ENCODE measurements around the gene KLHL14. TPM values are rescaled to one million over a fixed set of nuclear protein-coding genes. Genes with fewer than 3 reads are reported as not detected.

Gene KLHL14
- total RNA-seq, 1 experiment from 2014 or later = not detected

DNA sequence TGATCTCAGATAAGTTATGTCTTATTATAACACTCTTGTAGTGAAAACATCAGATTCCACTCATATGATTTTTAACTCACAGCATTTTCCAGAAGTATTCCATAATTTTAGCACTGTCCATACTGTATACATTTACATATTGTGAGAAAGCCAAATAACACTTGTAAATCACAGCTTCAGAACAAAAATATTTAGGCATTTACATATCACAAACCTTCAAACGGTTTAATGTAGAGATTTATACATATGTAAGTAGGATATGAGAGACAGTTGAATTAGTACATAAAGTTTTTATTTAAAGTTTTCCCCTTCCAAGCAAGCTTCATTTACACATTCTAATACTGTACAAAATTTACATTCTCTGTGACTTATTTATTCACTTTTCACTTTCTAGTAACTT is 100.4 kb downstream of the KLHL14 start:
- POLR2A ChIA-PET = no interaction called here
- no peaks in the 10 kb centered on the region for H4K20me1 ChIP-seq (ENCODE audit: insufficient read depth)
- H3K9me3 ChIP-seq (ENCODE audit: control insufficient read depth in 1 of 2, insufficient read depth in 1 of 2, low read depth in 1 of 2, low read length in 2 of 2) = no peaks in the 10 kb centered on the region
- H3K79me2 ChIP-seq (ENCODE audit: insufficient read depth, low read length) = no peaks in the 10 kb centered on the region
- BruUV-seq (replicated peaks) = no TSS peak
- H3K9ac ChIP-seq (ENCODE audit: low read length) = no peak overlapping the region
- intact Hi-C loops (cut with micrococcal nuclease) = no loop called here
- H3K27me3 ChIP-seq (ENCODE audit: insufficient read depth, low read length) = peaks cover 25% of the 10 kb centered on the region; the same call in 1 of the 2 replicates
- H3K9me2 ChIP-seq (ENCODE audit: insufficient read depth) = no peaks in the 10 kb centered on the region
- CTCF ChIA-PET = no interaction called here
- H3K4me2 ChIP-seq (ENCODE audit: low read length) = no peak overlapping the region
- RAD21 ChIA-PET (ENCODE audit: low non-redundant PET in 1 of 2, low total read pairs in 2 of 2, uncharacterized antibody in 2 of 2, unreplicated experiment in 2 of 2) = no interaction called here
- DNase-seq (ENCODE audit: low read depth, low spot score) (no peak), ATAC-seq (no peak)
- H3K36me3 ChIP-seq (ENCODE audit: control insufficient read depth in 1 of 2, insufficient read depth in 2 of 2, low read length in 2 of 2) = no peaks in the 10 kb centered on the region
- H3K4me3 ChIP-seq (replicated peaks in 1 of 2; ENCODE audit: low read depth in 1 of 2, low read length in 2 of 2) = no peak overlapping the region
- no peak overlapping the region for H2AFZ ChIP-seq (ENCODE audit: low read depth, low read length, poor library complexity, severe bottlenecking)
- H3K4me1 ChIP-seq (ENCODE audit: control insufficient read depth in 1 of 2, insufficient read depth in 2 of 2, low read length in 2 of 2) = no peaks in the 10 kb centered on the region
- TF ChIP-seq, protein P1, sequence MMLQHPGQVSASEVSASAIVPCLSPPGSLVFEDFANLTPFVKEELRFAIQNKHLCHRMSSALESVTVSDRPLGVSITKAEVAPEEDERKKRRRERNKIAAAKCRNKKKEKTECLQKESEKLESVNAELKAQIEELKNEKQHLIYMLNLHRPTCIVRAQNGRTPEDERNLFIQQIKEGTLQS (IDR thresholded peaks at IDR 0.05) = no peak
- TF ChIP-seq JUND (IDR thresholded peaks at IDR 0.05) = no peak
- no peak for TF ChIP-seq FOSL1 (IDR thresholded peaks at IDR 0.05; ENCODE audit: low read depth)
- TF ChIP-seq, protein P2, sequence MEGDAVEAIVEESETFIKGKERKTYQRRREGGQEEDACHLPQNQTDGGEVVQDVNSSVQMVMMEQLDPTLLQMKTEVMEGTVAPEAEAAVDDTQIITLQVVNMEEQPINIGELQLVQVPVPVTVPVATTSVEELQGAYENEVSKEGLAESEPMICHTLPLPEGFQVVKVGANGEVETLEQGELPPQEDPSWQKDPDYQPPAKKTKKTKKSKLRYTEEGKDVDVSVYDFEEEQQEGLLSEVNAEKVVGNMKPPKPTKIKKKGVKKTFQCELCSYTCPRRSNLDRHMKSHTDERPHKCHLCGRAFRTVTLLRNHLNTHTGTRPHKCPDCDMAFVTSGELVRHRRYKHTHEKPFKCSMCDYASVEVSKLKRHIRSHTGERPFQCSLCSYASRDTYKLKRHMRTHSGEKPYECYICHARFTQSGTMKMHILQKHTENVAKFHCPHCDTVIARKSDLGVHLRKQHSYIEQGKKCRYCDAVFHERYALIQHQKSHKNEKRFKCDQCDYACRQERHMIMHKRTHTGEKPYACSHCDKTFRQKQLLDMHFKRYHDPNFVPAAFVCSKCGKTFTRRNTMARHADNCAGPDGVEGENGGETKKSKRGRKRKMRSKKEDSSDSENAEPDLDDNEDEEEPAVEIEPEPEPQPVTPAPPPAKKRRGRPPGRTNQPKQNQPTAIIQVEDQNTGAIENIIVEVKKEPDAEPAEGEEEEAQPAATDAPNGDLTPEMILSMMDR (IDR thresholded peaks at IDR 0.05 in 2 of 3, conservative IDR thresholded peaks at IDR 0.05 in 1 of 3; ENCODE audit: borderline replicate concordance in 1 of 3, insufficient read depth in 1 of 3, low read depth in 2 of 3, low read length in 2 of 3) = no peak
- TF ChIP-seq RAD21 (IDR thresholded peaks at IDR 0.05; ENCODE audit: low read depth) = no peak
- TF ChIP-seq, protein P3, sequence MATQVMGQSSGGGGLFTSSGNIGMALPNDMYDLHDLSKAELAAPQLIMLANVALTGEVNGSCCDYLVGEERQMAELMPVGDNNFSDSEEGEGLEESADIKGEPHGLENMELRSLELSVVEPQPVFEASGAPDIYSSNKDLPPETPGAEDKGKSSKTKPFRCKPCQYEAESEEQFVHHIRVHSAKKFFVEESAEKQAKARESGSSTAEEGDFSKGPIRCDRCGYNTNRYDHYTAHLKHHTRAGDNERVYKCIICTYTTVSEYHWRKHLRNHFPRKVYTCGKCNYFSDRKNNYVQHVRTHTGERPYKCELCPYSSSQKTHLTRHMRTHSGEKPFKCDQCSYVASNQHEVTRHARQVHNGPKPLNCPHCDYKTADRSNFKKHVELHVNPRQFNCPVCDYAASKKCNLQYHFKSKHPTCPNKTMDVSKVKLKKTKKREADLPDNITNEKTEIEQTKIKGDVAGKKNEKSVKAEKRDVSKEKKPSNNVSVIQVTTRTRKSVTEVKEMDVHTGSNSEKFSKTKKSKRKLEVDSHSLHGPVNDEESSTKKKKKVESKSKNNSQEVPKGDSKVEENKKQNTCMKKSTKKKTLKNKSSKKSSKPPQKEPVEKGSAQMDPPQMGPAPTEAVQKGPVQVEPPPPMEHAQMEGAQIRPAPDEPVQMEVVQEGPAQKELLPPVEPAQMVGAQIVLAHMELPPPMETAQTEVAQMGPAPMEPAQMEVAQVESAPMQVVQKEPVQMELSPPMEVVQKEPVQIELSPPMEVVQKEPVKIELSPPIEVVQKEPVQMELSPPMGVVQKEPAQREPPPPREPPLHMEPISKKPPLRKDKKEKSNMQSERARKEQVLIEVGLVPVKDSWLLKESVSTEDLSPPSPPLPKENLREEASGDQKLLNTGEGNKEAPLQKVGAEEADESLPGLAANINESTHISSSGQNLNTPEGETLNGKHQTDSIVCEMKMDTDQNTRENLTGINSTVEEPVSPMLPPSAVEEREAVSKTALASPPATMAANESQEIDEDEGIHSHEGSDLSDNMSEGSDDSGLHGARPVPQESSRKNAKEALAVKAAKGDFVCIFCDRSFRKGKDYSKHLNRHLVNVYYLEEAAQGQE (IDR thresholded peaks at IDR 0.05; ENCODE audit: low read depth) = no peak
- no peak overlapping the region for H3K27ac ChIP-seq (ENCODE audit: low read depth, low read length)
